GM12892 (cell line): ENCODE measurements around the gene PCID2.

Experiments used
- POLR2A ChIP-seq: IDR thresholded peaks from 2 replicates; pipeline ENCODE4 v1.6.1; 2011; ENCODE audit warnings: low read depth, low read length, control low read depth
- TAF1 ChIP-seq: IDR thresholded peaks from 2 replicates; pipeline ENCODE4 v1.6.1; 2011; ENCODE audit warnings: low read depth, mild to moderate bottlenecking, control low read depth, low read length, borderline replicate concordance

DNA sequence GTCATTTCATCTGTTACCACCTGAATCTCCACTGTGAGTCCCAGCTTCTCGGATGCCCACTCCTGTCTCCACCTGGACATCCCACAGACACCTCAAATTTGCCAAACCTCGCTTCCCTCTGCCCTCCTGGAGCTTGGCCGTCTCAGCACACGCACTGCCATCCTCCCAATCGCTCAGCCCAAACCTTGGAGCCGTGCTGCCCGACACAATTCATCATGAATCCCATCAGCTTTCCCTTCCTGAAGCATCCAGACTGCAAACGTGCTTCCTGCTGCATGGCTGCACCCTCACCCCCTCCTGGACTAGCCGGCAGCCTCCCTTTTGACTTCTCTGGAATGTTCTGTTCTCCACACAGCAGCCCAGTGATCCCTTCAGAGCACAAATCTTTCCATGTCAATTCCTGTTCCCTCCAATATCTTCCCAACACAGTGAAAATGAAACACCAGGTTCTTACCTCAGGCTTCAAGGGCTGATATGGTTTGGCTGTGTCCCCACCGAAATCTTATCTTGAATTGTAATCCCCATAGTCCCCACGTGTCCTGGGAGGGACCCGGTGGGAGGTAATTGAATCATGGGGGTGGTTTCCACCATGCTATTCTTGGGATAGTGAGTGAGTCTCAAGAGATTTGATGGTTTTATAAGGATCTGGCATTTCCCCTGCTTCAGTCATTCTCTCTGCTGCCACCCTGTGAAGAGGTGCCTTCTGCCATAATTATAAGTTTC lies 51.1 kb downstream of the PCID2 start:
- TF ChIP-seq TAF1 (no peak), POLR2A (no peak)
